ENCODE data around the gene KLHL3. TPM values are rescaled to one million over a fixed set of nuclear protein-coding genes. Genes with fewer than 3 reads are reported as not detected.

Gene KLHL3
- total RNA-seq, 4 donors from 2014 or later = 1.0 to 3.0 (median 2.1) TPM

GRCh38 chr5:137611011-137611580 is 124.8 kb downstream of the KLHL3 start:
- peak in 1 of 2 donors; percentile 49 for DNase-seq (ENCODE audit: low spot score in 2 of 2)
- intact Hi-C loops (cut with DNase I; ENCODE audit: low total_unique reads) = no loop called here
- TF ChIP-seq POLR2A (IDR thresholded peaks at IDR 0.05) (no peak), CTCF (IDR thresholded peaks at IDR 0.05) (no peak)
- H3K4me3 ChIP-seq (ENCODE audit: low read depth, poor library complexity, severe bottlenecking) = no peak overlapping the region
- WGBS, 2 donors = 66 to 77% methylated on average over 4 of the region's 4 CpGs

GRCh38 chr5:137610598-137610997 is 125.3 kb downstream of the KLHL3 start:
- TF ChIP-seq POLR2A (IDR thresholded peaks at IDR 0.05) (no peak), CTCF (IDR thresholded peaks at IDR 0.05) (no peak)
- peak in 1 of 2 donors; percentile 29 for DNase-seq (ENCODE audit: low spot score in 2 of 2)
- H3K4me3 ChIP-seq (ENCODE audit: low read depth, poor library complexity, severe bottlenecking) = no peak overlapping the region
- intact Hi-C loops (cut with DNase I; ENCODE audit: low total_unique reads) = no loop called here
- WGBS, 2 donors = 87 to 92% methylated on average over 4 of the region's 4 CpGs

- DNase-seq (ENCODE audit: low spot score in 2 of 2) = no peak
- intact Hi-C loops (cut with DNase I; ENCODE audit: low total_unique reads) = no loop called here
- WGBS, 2 donors = 92 to 95% methylated on average over 2 of the region's 2 CpGs
- no peak overlapping the region for H3K4me3 ChIP-seq (ENCODE audit: low read depth, poor library complexity, severe bottlenecking)
- no peak for TF ChIP-seq CTCF (IDR thresholded peaks at IDR 0.05)
- TF ChIP-seq POLR2A (IDR thresholded peaks at IDR 0.05) = no peak
Measured at GRCh38 chr5:137609127-137609526, 126.8 kb downstream of the KLHL3 start.

- TF ChIP-seq POLR2A (IDR thresholded peaks at IDR 0.05) (no peak), CTCF (IDR thresholded peaks at IDR 0.05) (no peak)
- intact Hi-C loops (cut with DNase I; ENCODE audit: low total_unique reads) = no loop called here
- H3K4me3 ChIP-seq (ENCODE audit: low read depth, poor library complexity, severe bottlenecking) = no peak overlapping the region
- WGBS, 2 donors = 74 to 84% methylated on average over 5 of the region's 5 CpGs
- DNase-seq (ENCODE audit: low spot score in 2 of 2) = peak in 1 of 2 donors; percentile 26
Measured at GRCh38 chr5:137607771-137608170, 128.1 kb downstream of the KLHL3 start.

- intact Hi-C loops (cut with DNase I; ENCODE audit: low total_unique reads) = no loop called here
- TF ChIP-seq POLR2A (IDR thresholded peaks at IDR 0.05) (no peak), CTCF (IDR thresholded peaks at IDR 0.05) (no peak)
- DNase-seq (ENCODE audit: low spot score in 2 of 2) = no peak
- H3K4me3 ChIP-seq (ENCODE audit: low read depth, poor library complexity, severe bottlenecking) = no peak overlapping the region
- WGBS, 2 donors = 37 to 55% methylated on average over 2 of the region's 2 CpGs
Measured at GRCh38 chr5:137606401-137606800, 129.5 kb downstream of the KLHL3 start.

GRCh38 chr5:137605411-137605810 is 130.5 kb downstream of the KLHL3 start:
- WGBS, 2 donors = 37 to 39% methylated on average over 4 of the region's 4 CpGs
- no peak for DNase-seq (ENCODE audit: low spot score in 2 of 2)

More at GRCh38 chr5:137605411-137605810, 130.5 kb downstream of the KLHL3 start:
- intact Hi-C loops (cut with DNase I; ENCODE audit: low total_unique reads) = no loop called here
- no peak overlapping the region for H3K4me3 ChIP-seq (ENCODE audit: low read depth, poor library complexity, severe bottlenecking)
- no peak for TF ChIP-seq CTCF (IDR thresholded peaks at IDR 0.05)
- no peak for TF ChIP-seq POLR2A (IDR thresholded peaks at IDR 0.05)
